OCI-M2 (cell line): ENCODE data around the gene SETBP1.
"Not testable (repeated sequence)": the region's sequence is repeated elsewhere in the genome, so short reads cannot be mapped to it uniquely, and the experiment has no call there.

Experiments
- DNase-seq: peaks from one replicate; lab custom pipeline; 2025; ENCODE audit not compliant: unreplicated experiment; lab: John Stamatoyannopoulos, UW

SETBP1 gene

DNA sequence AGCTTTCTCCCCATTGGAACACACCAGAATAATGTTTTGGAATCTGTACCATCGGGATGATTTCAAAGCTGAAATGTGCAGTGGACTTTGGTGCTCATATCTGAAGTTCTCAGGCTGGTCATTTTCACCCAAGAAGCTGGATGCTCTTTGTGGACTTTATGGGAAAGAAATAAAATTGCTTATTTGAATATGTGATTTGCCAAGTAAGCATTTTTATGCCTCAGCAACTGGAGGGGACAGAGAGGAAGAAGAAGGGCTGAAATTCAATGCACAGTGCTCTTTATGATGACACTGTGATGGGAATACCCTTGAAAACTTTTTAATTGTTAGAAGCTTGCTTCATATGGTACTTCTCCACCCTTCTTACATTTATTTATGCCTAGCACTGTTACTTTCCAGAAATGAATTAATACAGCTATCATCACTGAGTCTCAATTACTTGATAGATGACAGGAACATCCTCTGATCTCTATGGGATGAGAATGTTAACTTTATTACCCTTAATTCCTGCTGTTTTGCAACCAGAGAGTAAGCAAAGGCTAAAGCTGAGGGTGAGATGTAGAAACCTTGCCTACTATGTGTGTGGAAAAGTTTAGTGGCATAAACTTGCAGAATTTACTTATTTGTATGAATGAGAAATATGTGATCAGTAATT, 23.6 kb downstream of the SETBP1 start:
- no peak for DNase-seq

DNA sequence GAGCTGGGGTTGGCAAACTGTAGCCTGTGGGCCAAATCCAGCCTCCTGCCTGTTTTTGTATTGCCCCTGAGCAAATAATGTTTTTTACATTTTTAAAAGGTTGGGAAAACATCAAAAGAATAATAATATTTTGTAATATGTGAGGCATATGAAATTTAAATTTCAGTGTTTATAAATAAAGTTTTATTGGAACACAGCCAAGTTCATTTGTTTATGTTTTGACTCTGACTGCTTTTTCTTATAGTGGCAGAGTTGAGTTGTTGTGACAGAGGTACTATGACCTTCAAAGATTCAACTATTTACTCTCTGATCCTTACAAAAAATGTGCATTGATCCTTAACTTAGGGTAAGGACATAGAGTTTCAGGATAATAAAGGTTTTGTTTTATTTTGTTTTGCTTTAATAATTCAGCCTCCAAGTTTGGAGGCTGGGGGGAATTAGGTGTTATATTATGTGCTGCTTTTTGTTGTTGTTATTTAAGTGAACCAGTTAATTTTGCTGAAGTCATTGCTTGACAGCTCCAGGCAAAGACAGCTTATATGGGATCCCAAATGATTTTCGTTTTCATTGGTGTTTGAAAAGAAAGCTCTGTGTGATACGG, 24.5 kb downstream of the SETBP1 start:
- DNase-seq = no peak

DNA sequence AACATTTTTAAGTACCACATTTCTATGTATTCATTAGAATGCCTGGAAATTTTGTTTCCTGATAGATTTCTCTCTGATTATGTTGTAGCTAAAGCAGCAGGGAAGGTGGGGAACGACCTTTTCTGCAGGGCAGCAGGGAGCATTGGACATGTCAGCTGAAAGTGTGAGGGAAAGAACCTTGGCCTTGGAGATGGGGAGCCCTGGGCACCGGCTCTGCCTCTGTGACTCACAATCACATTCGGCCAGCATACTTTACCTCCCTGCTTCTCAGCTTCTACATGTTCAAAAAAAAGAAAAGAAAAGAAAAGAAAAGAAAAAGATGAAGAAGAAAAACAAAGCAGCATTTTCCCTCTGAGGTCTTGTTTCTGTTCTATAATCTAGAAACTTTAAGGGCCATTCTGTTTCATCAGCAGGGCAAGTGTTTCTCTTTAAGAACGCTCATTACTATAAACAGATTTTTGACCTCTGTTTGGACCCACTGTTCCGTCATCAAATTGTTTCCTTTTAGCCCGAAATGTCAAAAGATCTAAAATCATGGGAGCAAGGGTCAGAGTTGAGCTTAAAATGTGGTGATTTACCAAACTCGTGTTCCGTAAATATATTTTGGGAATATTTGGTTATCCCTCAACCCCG, 27.9 kb downstream of the SETBP1 start:
- DNase-seq = no peak

DNA sequence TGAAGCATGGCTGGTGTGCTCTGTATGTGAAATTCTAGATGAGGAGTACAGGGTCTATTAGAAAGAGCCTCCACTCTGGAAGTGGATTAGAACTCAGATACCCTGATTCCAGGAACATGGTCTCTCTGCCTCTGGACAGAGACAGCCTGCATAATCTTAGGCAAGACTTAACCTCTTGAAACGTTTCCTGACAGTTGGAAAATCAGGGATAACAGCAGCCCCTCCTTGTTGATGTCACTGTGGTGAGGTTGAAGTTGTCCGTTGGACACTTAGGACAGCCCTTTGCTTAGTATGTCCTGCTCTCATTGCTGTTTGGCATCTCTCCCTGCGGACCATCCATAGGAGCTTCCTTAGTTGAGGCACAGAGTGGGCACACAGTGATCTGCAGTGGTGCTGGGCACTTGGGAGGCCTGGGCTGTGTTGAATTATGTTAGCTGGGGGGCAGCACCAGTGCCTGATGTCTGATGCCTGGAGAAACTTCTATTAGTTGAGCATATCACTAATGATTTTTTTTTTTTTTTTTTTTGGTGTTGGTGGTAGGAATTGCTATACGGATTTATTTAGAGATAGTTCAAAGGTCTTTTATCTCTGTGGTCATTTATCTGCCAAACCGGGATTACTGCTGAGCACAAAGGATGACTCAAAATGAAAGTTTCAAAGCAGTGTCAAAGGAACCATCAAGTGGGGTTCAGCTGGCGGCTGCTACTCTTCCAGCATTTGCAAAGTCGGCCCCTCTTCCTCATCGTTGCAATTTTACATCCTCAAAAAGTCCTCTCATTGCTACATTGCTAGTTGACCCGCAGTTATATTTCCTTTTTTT, 28.8 kb downstream of the SETBP1 start:
- DNase-seq = no peak

DNA sequence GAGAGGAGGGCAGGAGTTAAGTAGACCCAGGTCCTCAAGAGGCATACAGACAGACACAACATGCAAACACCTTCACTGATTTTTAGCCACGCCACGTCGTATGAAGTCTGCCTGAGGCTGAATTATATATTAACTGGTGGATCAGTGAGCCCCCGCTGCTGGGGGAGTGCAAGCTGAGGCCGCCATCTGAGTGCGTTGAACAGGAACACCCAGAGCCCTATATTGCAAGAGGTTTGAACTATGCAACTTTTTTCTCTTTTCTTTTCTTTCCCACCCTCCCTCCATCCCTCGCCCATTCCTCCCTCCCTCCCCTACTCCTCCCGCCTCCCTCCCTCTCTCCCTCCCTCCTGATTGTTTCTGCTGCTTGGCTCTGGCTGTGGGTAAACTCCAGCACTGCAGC, 30.2 kb downstream of the SETBP1 start:
- no peak for DNase-seq

DNA sequence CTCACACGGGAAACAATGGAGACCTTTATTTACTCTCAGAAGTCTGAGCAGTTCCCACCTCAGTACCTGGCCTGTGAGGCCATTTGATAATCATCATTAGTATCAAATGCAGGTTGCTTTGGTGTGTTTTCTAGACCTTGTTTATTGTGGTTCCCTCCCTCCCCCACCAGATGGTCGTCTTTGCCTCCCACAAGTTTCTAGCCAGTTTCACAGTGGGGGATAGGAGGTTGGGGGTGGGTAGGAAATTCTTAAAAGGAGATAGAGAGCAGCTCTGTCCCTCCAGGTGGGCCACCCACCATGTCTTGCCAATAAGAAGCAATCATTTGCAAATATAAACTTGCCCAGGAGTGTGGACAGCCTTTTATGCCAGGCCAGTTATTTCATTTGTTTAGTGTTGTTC, 31.3 kb downstream of the SETBP1 start:
- no peak for DNase-seq

DNA sequence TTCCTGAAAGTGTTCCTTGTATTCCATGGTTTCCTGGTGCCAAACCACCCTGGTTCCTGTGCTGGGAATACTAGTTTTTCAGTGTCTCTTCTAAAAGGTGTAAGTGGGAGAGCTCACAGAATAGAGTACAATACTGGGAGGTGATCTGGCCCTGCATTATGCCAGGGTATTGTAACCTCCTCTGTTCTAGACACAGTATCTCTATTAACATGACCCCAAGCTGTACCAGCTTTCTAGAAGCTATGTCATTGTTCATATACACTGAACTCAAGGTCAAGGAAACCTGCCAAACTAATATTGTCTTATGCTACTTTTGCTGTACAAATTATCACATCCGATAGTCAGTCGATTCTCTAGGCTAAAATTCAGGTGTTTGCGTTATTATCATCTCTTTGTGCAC, 32.7 kb downstream of the SETBP1 start:
- DNase-seq = no peak

DNA sequence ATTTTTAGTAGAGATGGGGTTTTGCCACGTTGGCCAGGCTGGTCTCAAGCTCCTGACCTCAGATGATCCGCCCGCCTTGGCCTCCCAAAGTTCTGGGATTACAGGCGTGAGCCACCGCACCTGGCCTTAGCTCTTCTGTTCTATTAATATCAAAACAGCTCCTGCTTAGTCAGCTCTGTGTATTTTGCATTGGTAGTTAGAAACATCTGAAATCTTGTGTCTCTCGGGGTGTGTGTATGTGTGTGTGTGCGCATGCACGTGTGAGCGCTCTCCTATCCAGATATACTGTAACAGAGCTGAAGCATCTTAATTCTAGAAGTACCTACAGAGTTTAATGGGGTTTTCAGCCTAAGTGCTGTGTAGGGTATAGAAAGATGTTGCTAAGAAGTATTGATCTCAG, 33.7 kb downstream of the SETBP1 start:
- no peak for DNase-seq

DNA sequence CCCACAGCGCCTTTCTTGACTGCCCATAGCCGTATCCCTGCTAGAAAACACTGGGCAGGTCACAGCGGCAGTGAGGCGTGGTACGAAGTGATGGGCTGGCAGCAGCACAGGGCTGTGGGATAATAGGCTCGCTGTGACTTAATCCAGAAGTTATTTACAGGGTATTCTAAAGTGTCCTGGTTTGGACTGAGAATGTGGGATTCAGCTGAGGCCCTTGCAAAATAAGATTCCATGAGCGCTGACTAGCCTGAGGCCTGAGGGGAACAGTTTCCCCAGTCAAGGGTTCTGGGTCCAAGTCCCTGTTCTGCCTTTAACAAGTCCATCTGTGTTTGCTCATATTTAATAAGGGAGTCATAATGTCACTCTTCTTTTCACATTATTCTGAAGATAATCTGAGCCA, 34.6 kb downstream of the SETBP1 start:
- no peak for DNase-seq

DNA sequence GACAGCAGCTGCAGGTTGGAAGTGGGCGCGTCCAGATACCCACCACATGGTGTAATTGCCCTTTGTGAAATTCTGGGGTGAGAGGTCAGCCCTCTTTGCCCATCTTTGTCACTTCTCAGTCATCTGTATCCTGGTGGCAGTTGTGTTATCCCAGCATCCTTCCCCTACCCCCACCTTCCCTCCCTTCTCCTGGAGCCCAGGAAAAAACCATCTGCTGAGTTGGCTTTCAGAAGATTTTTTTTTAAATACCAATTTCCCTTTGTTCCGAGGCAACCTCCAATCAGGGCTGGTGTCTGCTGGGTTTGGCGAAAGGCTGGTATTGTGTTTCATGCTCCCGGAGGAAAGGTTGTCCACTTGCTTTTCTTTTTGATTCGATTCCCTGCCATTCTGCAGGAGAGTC, 35.2 kb downstream of the SETBP1 start:
- DNase-seq = no peak

DNA sequence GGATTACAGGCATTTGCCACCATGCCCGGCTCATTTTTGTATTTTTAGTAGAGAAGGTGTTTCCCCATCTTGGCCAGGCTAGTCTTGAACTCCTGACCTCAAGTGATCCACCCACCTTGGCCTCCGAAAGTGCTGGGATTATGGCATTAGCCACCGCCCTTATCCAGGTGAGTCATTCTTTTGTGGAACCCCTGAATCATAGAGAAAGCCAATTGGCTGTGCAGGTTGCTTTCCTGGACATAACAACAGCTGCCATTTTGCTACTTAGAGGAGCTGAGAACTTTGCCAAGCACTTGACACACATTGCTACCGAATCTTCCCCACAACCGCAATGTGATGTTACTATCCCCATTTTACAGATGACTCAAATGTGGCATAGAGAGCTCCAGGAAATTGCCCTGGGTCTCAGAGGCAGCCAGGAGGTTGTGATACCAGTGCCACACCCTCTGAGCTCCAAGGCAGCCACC, 36.0 kb downstream of the SETBP1 start:
- no peak for DNase-seq

DNA sequence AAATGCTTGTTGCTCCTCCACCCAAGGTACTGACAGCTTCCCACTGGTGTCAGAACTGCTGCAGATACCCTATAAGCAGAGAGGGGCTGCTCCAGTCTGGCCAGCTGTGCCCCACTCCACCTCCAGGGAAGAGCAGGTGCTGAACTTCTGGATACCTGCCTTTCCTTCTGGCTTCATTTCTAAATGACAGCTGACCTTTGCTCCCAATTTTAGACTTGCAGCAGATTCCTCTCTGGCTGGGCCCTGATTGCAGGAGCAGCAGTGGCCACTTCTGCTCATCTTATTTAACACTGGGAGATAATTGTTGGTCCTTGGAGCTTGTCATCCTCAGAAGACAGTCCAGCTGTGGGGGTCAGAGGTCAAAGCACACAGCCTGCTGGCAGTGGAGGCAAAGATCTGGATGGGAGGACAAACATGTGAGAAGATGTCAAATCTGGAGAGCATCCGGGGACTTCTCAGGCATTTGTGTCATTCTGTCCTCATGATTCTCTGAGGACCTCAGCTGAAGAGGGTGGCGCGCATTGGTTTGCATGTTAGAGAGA, 38.9 kb downstream of the SETBP1 start:
- DNase-seq = no peak

DNA sequence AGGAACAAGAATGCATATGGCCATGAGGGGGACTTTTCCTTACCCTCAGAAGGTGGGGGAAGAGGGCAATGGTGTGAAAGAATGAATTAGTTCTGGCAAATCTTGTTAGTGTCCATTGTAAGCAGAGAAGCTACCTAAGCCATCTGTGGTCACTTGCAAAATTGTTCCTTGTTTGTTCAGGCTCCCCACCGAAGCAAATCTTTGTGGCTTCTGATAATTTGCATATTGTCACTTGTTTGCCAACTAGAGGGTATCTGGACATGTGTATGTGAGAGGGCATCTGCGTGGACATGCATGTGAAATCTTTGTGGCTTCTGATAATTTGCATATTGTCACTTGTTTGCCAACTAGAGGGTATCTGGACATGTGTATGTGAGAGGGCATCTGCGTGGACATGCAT, 41.1 kb downstream of the SETBP1 start:
- not testable (repeated sequence) for DNase-seq

DNA sequence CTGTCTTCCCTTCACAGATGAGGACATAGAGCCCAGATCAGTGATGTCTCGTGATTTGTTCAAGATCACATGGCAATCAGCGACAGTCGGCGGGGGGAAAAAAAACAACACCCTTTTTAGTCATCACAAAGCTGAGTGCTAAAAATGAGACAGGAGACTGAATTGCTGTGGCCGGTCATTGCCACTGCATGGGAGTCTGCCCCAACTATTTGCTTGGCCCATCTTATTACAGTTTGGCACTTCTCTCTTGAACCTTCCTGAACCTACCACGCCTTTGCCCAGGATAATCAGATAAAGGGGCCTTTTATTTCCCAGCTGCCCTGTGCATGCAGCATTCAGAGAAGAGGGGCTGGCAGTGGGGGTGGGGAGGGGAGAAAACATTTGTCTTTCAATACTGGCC, 42.7 kb downstream of the SETBP1 start:
- DNase-seq = no peak

DNA sequence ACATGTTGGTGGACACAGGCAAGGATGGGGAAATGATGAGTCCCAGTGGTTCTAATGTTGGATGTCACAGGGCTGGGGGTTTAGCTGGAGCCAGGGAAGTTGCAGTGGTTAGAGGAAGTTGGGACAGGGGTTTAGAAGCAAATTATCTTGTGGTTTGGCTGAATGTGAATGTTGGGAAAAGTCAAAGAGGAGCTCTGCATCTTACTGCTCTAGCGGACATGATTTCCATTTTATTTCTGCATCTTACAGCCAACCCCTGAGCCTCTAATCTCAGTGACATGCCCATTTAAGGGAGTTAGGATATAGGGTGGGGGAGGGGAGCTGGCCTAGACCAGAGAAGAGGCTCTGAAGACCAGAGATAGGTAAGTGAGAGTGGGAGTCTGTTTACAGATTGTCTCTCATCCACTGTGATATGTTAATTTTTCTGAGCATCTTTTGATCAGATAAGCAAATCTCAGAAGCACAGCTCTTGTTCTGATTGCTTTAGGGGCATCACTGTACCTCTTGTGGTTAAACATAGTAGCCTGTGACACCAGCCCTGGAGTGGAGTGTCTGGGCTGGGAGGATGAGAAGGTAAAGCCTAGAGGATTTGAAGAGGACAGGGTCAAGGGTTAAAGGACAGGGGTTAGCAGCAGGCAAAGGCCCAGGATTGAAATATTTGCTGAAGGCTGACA, 43.6 kb downstream of the SETBP1 start:
- no peak for DNase-seq

DNA sequence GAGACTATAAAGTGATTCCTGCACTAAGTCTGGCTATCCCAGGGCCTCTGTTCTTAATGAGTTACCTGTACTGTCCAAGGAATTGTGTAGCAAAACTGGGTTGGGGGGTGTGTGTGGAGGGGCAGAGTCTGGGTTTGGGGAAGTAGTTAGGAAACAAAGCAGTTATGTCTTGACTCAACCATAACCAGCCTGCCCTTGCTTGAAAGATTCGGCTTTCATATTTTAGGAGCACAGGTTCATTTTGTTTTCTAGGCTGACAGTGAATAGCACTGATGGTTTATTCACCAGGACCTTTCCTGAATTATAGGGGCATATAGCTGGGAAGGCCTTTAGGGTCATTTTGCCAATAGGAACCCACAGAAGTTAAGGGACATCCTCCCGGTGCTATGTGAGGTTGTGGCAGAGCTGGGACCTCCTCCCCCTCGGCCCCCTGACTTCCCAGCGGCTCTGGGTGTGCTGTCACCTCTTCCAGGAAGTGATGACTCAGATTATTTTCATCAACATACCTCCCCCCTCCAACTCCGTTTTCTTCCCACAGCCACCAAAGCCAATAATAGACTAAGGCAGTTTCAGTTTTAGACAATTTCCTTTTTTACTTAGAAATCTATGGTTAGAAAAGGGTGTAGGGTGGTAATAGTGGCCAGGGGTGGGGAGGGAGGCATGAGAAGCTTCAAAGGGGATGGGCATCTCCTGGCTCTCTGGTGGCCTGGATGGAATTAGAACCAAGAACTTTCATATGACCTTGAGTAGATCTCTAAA, 44.8 kb downstream of the SETBP1 start:
- DNase-seq = no peak

DNA sequence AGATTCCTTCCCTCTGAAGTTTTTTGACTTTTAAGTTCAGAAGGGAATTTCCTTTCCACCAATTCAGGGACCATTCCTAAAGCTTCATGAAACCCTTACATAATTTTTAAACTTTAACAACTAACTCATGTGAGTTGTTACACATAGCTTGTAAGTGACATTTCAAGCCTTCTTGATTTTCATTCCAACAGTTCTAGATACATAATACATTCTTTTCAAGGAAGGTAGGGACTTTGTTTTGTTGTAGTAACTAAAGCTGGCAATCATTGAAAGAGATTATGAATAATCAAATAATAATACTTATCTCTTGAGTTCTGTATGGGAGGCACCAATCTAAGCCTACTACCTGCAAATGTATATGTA, 45.4 kb downstream of the SETBP1 start:
- no peak for DNase-seq

DNA sequence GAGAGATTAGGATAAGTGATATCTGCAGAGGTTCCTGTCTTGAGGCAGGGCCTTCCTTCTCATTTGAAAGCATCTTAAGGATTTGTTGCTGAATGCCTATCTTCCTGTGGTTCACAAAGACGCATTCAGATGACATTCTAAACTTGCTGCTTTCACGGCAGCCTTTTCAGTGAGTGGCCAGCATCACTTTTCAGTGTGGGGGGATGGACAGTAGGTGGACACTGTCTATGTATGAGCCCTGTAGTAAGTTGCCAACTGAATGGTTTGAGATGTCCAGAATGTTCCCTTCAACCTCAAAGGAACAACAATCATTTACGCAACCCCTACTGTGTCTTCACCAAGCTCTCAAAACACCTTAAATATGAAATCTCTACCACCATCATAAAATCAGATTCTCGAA, 46.6 kb downstream of the SETBP1 start:
- no peak for DNase-seq

DNA sequence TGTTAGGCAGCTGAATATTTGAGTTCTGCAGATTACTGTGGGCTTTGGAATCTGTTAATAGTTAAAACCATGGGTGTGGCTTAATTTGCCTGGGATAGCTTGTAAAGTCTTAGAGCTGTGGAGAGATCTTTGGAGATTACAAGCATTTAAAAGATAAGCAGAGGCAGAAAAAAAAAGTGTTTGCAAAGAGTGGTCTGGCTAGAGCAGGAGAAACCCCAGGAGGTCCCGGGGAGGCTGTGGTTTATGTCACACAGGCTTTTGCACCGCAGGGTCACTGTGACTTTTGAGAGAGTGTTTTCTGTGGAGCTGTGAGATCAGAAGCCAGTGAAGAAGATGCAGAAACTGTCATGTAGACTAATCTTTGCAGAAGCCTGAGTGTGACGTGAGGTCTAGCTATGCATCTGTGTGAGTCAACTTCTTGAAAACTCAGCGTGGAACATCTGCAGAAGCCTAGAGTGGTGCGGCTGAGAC, 49.0 kb downstream of the SETBP1 start:
- DNase-seq = no peak
